OCI-LY7 (cell line): ENCODE measurements around the gene ALK. TPM values are rescaled to one million over a fixed set of nuclear protein-coding genes. Genes with fewer than 3 reads are reported as not detected.

ENCODE experiments used
- BruUV-seq: library from RNA; stranded (reverse); fragments of 400-500 nt; replicated peaks from 2 replicates; lab custom pipeline; 2021; lab: Mats Ljungman, UMichigan
- CTCF ChIA-PET: fragments of 300-600 bp; sonication (Branson Sonifier 250); formaldehyde crosslinking; loops from one replicate; lab custom pipeline; 2022; ENCODE audit warnings: antibody characterized with exemption; ENCODE audit not compliant: unreplicated experiment; lab: Charles Lee
- POLR2A ChIA-PET: fragments of 300-600 bp; sonication (Branson Sonifier 250); formaldehyde crosslinking; loops from one replicate; lab custom pipeline; 2022; ENCODE audit warnings: antibody characterized with exemption; lab: Charles Lee
- DNase-seq: peaks from one replicate; pipeline ENCODE4 v3.0.0-alpha.2; 2015; ENCODE audit warnings: low spot score
- H2AFZ ChIP-seq: fragments of 200-600 bp; sonication (generic), shearing (Covaris generic); 2 replicates; pipeline ENCODE4 v1.6.1; 2014; ENCODE audit warnings: mild to moderate bottlenecking, antibody characterized with exemption, low read length, moderate library complexity
- H3K27ac ChIP-seq: fragments of 200-600 bp; sonication (generic); 2 replicates; pipeline ENCODE4 v1.5.1; 2014; ENCODE audit warnings: mixed run types, low read depth, mild to moderate bottlenecking, moderate library complexity, low read length, inconsistent platforms; ENCODE audit not compliant: poor library complexity, severe bottlenecking
- H3K36me3 ChIP-seq: fragments of 200-600 bp; sonication (generic); 2 replicates; pipeline ENCODE4 v1.6.1; 2014; ENCODE audit warnings: mild to moderate bottlenecking, antibody characterized with exemption, low read length, moderate library complexity, mixed read lengths; ENCODE audit not compliant: insufficient read depth
- H3K4me1 ChIP-seq: fragments of 200-600 bp; sonication (generic); 2 replicates; pipeline ENCODE4 v1.5.1; 2014; ENCODE audit warnings: mild to moderate bottlenecking, low read length; ENCODE audit not compliant: insufficient read depth, poor library complexity, severe bottlenecking
- H3K4me2 ChIP-seq: fragments of 200-600 bp; sonication (generic); 2 replicates; pipeline ENCODE4 v1.6.1; 2014; ENCODE audit warnings: mild to moderate bottlenecking, low read length
- H3K4me3 ChIP-seq: fragments of 200-600 bp; sonication (generic); 2 replicates; pipeline ENCODE4 v1.5.1; 2014; ENCODE audit warnings: mild to moderate bottlenecking, low read depth, low read length; ENCODE audit not compliant: poor library complexity, severe bottlenecking
- H3K79me2 ChIP-seq: fragments of 200-600 bp; sonication (generic); 2 replicates; pipeline ENCODE4 v1.6.1; 2016; ENCODE audit warnings: low read depth, mild to moderate bottlenecking, low read length, moderate library complexity, mixed read lengths; ENCODE audit not compliant: insufficient read depth
- H3K9me2 ChIP-seq: fragments of 200-600 bp; sonication (generic); 2 replicates; pipeline ENCODE4 v1.6.1; 2016; ENCODE audit warnings: mild to moderate bottlenecking, low read length, mixed read lengths; ENCODE audit not compliant: insufficient read depth
- H3K9me3 ChIP-seq: fragments of 200-600 bp; sonication (generic); 2 replicates; pipeline ENCODE4 v1.6.1; 2014; ENCODE audit warnings: mild to moderate bottlenecking, mixed run types, low read length, mixed read lengths
- H4K20me1 ChIP-seq: fragments of 200-600 bp; sonication (generic); 2 replicates; pipeline ENCODE4 v1.6.1; 2014; ENCODE audit warnings: mild to moderate bottlenecking, antibody characterized with exemption, low read length, moderate library complexity, mixed read lengths; ENCODE audit not compliant: insufficient read depth
- CTCF ChIP-seq: fragments of 200-600 bp; sonication (generic); conservative IDR thresholded peaks from 2 replicates; pipeline ENCODE4 v1.5.1; 2014; ENCODE audit warnings: mild to moderate bottlenecking, antibody characterized with exemption, low read length, moderate library complexity, mixed read lengths
- EZH2phosphoT487 ChIP-seq: fragments of 200-600 bp; sonication (generic); IDR thresholded peaks from 2 replicates; pipeline ENCODE4 v1.6.1; 2018; ENCODE audit warnings: low read depth, borderline replicate concordance, mild to moderate bottlenecking, mixed run types, antibody characterized with exemption, low read length, moderate library complexity, mixed read lengths
- intact Hi-C: fragments of 100-400 bp; cut with micrococcal nuclease; formaldehyde crosslinking; loops from one replicate; pipeline ENCODE4 v1.10.0; 2022; ENCODE audit not compliant: unreplicated experiment
- total RNA-seq, 2 experiments: library from RNA; depleted of rRNA in 1 of 2; stranded (reverse); fragments of >200 nt in 1 of 2; shearing (Covaris generic) in 1 of 2; gene quantifications; 2 replicates each; pipeline ENCODE4 v1.2.3, GENCODE V29; 2014 to 2022

Gene ALK
- total RNA-seq, 2 experiments from 2014 or later = 0.09 TPM; not detected in 1

- no TSS peak for BruUV-seq
- ChIA-PET CTCF (no interaction called here), POLR2A (no interaction called here)
- TF ChIP-seq EZH2phosphoT487 (no peak), CTCF (no peak)
- H3K4me3 ChIP-seq = no peak overlapping the region
- no peak overlapping the region for H3K4me2 ChIP-seq
- intact Hi-C loops = no loop called here
- no peaks in the 10 kb centered on the region for H3K4me1 ChIP-seq
- H4K20me1 ChIP-seq = no peaks in the 10 kb centered on the region
- no peaks in the 10 kb centered on the region for H3K79me2 ChIP-seq
- no peak for DNase-seq
- no peaks in the 10 kb centered on the region for H3K36me3 ChIP-seq
- no peak overlapping the region for H2AFZ ChIP-seq
- H3K27ac ChIP-seq = no peak overlapping the region
- H3K9me2 ChIP-seq = no peaks in the 10 kb centered on the region
- no peaks in the 10 kb centered on the region for H3K9me3 ChIP-seq
Measured at GRCh38 chr2:29165362-29166241, 755.8 kb downstream of the ALK start.

- intact Hi-C loops = no loop called here
Measured at GRCh38 chr2:29164091-29164846, 757.1 kb downstream of the ALK start.

More at GRCh38 chr2:29164091-29164846, 757.1 kb downstream of the ALK start:
- no peaks in the 10 kb centered on the region for H3K9me2 ChIP-seq
- no TSS peak for BruUV-seq
- H3K4me3 ChIP-seq = no peak overlapping the region
- no peak for DNase-seq
- no peaks in the 10 kb centered on the region for H4K20me1 ChIP-seq
- no peak overlapping the region for H2AFZ ChIP-seq
- no peaks in the 10 kb centered on the region for H3K79me2 ChIP-seq
- H3K27ac ChIP-seq = no peak overlapping the region
- CTCF ChIA-PET = no interaction called here
- POLR2A ChIA-PET = interaction anchor here (0.6 kb wide), 1 partner anchor 970 kb away, joined by 3 read pairs; no protein-coding TSS in a partner anchor
- no peaks in the 10 kb centered on the region for H3K9me3 ChIP-seq
- no peaks in the 10 kb centered on the region for H3K4me1 ChIP-seq
- no peaks in the 10 kb centered on the region for H3K36me3 ChIP-seq
- TF ChIP-seq EZH2phosphoT487 (no peak), CTCF (no peak)
- H3K4me2 ChIP-seq = no peak overlapping the region
